Fibroblast of peridontal ligament (primary cell): ENCODE data around the gene PODXL2.
A peak's percentile ranks its signal among the peaks of the same experiment; 100 is the strongest.

Source experiments
- DNase-seq: peaks from one replicate; pipeline ENCODE4 v3.0.0-alpha.2; 2010; ENCODE audit errors: extremely low read depth

The PODXL2 gene, protein sequence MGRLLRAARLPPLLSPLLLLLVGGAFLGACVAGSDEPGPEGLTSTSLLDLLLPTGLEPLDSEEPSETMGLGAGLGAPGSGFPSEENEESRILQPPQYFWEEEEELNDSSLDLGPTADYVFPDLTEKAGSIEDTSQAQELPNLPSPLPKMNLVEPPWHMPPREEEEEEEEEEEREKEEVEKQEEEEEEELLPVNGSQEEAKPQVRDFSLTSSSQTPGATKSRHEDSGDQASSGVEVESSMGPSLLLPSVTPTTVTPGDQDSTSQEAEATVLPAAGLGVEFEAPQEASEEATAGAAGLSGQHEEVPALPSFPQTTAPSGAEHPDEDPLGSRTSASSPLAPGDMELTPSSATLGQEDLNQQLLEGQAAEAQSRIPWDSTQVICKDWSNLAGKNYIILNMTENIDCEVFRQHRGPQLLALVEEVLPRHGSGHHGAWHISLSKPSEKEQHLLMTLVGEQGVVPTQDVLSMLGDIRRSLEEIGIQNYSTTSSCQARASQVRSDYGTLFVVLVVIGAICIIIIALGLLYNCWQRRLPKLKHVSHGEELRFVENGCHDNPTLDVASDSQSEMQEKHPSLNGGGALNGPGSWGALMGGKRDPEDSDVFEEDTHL

DNA sequence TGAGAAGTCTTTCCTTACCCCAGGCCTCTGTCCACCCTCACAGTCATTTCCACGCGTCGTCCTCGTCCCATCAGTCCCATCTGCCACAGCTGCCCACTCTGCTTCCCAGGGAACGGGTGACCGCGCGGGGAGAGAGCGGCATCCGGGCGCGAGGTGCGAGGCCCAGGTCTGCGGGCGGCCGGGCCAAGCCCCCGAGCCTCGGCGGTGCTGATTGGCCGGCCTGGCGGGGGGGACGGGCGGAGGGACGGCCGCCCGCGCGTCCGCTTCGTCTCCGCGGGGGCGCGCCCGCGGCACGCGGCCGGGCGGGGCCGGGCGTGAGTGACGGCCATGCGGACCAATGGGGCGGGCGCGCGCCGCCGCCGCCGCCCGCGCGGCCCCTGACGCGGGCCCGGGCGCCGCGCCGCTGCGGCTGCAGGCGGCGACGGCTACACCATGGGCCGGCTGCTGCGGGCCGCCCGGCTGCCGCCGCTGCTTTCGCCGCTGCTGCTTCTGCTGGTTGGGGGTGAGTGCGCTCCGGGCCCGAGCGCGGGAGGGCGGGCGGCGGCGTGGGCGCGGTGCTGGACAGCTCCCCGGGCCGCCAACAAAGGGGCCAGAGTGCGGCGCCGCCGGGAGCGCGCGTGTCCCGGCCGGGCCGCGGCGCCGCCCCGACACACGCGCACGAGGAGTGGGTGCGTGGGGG lies at the start of gene PODXL2:
Gene PODXL2 (plus strand): TSS at position 398 of the 679 bp plus-strand sequence. CDS start 35 bp downstream, at position 433.
- peak; percentile 27 for DNase-seq

DNA sequence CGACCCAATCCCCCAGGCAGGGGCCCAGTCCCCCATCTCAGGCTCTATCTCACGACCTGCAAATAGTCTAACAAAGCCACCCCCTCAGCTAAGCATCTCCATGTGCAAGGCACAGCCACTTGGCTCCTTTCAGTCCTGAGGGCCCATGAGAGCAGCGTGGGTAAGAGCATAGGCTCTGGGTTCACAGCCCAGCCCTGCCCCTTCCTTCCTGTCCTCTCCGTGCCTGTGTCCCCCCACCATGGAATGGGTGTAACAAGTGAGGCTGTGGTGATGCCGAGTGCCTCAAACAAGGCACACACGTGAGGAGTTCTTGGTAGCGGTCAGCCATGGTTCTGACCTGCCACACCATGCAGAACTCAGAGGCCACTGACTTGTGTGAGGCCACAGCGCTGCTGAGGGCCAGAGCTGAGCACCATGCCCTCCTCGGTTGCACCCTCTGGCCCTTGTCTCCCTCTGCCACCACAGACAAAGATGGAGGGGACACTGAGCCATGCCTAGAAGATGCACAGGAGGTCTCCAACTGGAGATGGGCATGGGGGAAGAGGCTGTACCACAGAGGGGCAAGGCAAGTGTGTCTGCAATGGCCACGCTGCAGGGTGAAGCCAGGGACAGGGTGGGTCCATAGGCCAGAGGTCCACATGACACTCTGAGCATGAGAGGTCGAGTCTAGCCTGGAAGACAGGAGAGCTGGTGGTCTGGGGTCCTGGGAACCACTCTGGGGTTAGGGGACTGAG lies 48.5 kb upstream of the PODXL2 start:
- DNase-seq = no peak

DNA sequence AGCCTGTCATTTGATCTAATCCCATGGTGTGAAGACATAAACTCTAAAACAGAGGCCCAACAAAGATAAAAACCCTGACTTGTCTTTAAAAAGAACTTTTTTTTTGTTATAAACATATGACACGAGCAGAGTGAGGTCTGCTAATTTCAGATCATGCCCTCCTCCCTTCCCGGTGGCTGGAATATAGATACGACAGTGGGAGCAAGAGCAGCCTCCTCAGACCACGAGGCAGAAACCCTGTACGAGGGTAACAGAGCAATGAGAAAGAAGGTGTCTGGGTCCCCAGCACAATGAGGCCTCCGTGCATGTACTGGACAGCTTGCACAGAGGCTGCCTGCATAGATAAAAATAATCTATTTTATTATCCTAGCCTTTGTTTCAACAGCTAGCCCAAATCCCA lies 44.3 kb upstream of the PODXL2 start:
- DNase-seq = no peak

DNA sequence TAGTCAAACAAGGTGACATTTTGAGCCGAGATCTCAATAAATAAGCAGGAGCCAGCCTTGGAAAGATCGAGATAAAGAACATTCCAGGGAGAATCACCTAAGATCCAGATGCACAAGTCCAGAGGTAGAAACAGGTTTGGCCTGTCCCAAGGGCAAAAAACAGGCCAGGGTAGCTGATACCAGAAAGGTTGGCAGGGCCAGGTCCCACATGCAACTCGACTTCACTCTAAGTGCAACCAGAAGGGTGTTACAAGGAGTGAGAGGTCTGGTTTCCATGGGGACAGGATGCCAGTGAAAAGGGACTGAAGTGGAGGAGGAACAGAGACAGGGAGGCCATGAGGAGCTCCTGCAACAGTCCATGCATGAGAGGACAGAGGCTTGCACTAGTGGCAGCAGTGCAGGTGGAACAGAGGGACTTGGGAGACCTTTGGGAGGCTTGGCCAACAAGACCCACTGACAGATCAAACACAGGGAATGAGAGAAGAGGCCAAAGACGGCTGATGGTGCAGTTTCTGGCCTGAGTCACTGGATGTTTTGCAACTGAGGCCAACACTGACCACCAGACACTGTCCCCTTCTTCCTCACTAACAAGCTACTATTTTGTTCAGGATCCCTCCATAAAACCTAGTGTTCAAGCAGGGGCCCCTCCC lies 43.7 kb upstream of the PODXL2 start:
- no peak for DNase-seq

DNA sequence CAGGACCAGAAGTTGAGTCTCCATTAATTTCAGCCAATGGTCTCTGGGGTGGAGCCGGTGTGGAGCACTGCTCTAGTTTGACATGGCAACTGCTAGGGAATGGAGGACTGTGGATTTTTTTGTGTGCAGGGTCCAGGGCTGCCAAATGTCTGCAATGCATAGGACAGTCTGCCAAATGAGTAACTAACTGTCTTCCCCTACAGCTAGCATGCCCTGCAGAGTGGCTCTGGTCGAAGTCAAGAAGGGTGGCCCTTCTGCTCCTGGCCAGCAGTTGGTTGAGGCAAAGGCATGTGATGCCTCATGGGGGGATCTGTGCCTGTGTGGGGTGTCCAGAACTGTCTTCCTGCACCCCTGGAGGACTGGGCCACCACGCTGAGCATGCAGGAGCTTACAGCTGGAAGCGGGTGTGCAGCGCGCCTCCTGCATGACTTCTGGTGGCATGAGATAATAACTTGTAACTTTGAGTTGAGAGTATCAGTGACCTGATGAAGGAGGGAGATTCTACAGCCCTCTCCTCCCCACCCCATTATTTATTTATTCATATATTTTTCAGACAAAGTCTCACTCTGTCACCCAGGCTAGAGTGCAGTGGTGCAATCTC lies 43.1 kb upstream of the PODXL2 start:
- no peak for DNase-seq

DNA sequence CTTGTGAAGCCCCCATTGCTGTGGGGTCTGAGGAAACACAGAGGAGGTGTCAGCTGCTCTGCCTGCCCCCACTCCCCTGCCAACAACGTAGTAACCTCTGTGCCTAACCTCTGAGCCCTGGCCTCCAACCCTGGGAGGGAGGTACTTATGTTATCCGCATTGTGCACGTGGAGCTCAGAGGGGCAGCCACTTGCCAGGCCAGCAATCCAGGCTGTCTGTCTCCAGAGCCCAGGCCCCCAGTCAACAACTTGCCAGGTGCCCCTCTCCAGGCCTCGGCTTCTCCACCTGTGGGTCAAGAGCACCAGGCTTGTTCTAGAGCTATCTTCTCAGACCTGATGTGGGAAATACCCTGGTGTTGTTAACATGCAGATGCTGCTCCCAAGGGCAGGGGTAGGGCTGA lies 41.1 kb upstream of the PODXL2 start:
- DNase-seq = no peak

DNA sequence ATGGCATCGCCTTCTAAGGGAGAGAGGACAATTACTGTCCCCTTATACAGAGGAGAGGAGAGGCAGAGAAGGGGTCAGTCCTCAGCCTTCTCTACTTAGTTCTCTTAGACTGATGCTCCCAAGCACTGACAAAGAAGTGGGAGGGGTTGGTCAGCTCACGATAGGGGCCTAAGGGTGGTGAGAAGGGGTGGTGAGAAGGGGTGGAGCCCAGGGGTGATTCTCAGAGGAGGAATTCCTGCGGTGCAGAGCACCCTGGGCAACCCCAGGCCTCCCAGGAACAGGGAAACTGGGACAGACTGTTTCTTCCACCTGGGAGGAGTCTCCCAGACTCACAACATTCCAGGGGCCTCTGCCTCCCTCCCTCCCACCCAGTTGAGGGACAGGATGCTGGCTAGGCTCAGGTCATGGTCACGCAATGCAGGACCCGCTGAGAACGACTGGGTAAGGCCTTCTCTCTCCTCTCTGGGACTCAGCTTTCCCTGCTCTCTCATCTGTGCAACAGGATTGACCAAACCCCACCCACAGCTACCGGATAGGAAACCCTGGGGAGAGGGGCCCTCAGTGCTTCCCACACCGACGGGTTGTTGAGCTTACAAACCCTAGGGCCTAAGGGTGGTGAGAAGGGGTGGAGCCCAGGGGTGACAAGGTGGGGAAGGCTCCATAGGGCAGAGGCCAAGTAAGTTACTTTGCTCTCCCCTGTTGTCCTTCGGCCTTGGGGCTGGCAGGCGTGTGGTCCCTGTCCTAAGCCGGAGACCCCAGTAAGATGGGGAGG lies 40.0 kb upstream of the PODXL2 start:
- peak; percentile 29 for DNase-seq

DNA sequence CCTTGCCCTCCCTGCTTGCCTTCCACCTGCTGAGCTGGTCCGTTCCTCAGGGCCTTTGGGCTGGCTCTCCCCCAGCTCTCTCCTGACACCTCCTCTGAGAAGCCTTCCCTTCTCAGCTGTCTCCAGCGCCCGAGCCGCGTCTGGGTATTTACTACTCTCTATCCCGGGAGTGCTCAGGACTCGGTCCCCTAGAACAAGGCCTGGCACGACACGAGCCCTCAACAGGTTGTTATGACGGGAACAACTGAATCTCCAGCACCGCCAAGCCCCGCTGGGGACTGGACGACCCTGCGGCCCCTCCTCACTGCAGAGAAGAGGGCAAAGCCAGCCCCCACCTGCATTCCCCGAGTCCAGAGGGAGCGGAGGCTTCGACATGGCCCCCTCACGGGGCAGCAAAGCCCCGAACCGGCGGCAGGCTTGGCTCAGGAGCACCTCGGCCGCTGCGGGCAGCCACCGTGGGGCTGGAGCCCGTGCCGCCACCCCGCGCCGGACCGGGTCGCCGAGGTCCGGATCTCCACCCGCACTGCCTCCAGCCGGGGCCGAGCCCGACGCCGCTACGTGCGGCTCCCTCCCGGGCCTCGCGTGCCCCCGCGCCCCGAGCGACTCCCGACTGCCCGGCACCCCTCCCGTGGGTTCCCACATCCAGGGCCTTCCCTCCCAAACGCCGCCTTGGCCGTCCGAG lies 39.2 kb upstream of the PODXL2 start:
- no peak for DNase-seq

DNA sequence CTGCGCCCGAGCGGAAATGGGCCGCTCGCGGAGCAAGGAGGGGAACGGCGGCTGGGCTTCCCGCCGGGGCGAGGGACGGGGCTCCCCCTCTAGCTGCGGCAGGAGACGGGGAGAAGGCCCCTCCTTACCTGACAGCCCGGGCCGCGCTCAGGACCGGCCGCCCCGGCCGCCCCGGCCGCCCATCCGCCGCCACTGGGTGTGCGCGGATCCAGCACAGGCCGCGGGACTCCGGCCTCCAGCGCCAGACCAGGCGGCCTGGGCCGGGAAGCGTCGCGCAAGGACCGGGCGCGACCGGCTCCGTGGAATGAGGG lies 38.7 kb upstream of the PODXL2 start:
- DNase-seq = no peak

DNA sequence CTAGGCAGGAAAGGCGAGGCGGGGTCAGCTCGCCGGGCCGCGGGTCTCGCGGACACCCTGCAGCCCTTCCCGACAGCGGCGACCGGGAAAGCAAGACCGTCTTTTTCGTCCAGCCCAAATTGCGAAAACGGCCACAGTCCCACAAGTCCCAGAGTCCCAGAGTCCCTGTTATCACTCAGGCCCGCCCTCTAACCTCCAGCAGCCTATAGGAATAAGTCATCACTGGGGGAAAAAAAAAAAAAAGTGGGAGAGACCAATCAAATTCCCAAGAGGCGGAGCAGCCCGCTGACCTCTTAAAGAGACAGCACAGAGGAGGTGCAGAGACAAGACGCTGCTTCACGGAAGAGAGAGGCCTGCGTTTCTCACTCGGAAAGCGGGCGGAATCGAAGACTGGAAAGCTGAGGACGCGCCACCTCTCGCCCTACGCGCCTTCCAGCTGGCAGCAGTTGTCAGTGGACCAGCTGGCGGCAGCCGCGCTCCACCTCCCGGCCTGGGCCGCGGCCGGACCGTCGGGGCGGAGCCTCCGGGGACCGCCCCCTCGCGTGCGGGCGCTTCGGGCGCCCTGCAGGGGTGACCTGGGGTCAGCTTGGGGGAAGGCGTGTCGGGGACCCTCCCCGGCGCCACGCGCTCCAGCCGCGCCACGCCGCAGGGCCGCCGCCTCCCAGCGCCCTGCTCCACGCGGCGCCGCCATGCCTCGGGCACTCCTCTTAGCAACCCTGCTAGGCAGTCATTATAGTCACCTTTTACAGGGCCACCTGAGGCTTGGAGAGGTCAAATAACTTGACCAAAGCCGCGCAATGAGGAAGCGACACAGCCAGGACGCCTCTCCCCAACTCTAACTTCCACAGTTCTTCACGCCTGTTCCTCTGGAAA lies 38.2 kb upstream of the PODXL2 start, which contains the start of gene TPRA1:
Gene TPRA1 (minus strand): TSS at position 141 of the 873 bp plus-strand sequence. CDS start 10,587 bp downstream, outside the sequence.
- DNase-seq = peak; percentile 98

DNA sequence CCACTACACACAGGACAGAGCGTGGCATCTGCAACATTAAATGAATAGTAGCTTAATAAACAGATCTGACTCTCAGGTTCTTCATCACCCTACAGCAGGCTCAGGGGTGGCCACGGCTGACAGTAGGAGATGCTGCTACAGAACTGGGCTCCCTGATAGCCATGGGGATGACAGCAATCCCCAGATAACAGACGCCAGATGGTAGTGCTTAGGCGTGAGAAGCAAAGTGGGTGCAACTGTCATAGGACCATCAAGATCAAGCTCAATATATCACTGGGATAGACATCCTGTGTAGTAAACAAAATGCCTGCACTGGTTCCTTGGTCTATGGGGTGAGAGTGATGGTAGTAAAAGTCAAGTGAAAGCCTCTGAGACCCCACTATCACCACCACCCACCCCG lies 35.8 kb upstream of the PODXL2 start:
- DNase-seq = no peak

DNA sequence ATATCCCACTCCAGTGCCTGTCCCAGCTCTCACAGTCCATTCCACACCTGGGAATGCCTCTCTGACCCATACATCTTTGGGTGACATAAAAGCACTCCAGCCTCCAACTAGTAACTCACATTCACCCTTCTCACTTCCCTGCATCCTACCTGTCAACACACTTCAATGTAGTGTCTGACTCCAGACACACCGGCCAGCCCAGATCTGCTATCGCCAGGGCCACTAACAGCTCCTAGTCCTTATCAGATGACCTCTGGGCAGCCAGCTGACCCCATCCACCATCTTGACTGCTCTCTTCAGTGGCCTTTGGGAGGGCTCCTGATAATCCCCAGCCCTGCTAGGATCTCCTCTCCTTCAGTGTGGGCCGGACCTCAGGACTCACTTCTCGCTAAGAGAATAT lies 33.7 kb upstream of the PODXL2 start:
- DNase-seq = no peak

DNA sequence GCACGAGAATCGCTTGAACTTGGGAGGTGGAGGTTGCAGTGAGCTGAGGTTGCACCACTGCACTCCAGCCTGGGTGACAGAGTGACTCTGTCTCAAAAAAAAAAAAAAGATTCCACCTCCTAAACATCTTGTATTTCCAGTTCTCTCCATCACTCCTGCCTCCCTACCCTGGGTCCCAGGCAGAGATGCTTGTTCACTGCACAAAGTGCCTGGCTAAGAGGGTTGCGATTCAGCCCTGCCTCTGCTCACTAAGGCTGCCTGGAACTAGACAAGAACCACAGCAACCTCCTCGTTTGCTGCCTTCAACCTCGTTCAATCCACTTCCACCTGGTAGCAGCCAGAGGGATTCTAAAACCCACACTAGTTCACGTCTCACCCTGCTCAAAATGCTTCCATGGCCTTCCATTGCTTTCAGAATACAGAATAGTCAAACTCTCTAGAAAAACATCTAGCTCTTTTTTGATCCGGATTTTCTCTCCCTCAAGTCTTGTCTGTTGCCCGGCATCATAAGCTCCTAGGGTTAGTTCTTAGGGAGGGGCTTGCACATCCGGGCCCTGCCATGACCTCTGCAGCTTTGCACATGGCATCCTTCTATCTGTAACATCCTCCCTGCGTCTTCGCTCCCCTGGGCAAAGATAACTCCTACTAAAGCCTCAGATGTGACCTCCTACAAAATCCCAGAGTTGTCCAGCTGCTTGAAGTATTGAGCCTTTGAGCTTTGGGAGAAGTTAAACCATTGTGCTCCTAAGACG lies 31.8 kb upstream of the PODXL2 start:
- DNase-seq = no peak

DNA sequence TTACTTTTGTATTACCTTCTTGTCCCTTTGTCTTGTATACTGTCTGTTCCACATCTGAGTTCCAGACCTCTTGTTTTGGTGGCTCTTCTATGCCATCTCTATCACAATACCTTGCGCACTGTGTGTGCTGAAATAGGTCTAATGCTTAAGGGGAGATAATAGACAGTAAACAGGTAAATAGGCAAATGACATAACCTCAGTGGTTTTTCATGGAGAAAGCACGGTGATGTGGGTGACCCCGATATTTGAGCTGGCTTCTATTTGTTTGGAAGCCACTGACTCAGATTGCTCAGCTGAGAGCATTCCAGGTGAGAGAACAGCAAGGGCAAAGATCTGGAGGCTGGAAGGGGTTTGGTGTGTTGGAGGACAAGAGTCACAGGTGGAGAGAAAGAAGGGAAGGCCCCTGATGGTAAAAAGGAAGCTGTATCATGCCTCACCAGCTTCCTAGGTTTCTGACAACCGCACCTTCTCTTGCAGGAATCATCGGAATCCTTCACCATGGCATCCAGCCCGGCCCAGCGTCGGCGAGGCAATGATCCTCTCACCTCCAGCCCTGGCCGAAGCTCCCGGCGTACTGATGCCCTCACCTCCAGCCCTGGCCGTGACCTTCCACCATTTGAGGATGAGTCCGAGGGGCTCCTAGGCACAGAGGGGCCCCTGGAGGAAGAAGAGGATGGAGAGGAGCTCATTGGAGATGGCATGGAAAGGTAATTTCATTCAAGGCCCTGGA lies 30.0 kb upstream of the PODXL2 start:
- no peak for DNase-seq

DNA sequence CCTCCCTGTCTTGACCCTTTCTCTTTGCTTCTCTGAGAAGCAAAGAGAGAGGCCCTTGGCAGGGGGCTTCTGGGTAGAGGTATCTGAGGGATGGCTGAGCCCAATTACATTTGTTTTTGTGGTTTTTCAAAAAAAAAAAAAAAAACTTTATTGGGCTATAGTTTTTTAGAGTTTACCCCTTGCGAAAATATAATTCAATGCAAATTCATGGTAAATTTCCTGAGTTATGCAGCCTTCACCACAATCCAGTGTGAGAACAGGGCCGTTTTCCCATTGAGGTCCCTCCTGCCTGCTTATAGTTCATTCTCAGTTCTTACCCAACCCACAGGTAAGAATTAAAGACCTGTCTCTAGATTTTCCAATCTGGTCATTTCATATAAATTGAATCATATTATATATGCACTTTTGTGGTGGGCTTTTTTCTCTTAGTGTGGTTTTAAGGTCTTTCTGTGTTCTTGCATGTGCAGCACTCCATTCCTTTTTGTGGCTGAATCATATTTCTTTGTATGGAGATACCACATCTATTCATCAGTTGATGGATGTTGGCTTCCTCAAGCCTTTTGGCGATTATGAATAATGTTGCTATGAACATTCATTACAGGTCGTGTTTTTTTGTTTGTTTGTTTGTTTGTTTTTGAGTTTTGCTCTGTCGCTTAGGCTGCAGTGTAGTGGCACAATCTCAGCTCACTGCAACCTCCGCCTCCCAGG lies 28.1 kb upstream of the PODXL2 start:
- no peak for DNase-seq

DNA sequence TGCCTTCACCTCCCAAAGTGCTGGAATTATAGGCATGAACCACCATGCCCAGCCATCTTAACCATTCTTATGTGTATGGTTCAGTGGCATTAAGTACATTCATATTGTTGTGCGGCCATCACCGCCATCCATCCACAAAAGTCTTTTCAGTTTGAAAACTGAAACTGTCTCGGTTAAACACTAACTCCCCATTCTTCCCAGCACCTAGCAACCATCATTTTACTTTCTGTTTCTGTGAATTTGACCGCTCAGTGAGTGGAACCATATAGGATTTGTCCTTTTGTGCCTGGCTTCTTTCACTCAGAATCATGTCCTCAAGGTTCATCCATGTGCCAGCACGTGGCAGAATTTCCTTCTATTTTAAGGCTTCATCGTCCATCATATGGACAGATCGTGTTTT lies 24.9 kb upstream of the PODXL2 start:
- DNase-seq = no peak
